Ovary (tissue), 9 donors: ENCODE results near the gene XYLT1. TPM values are rescaled to one million over a fixed set of nuclear protein-coding genes. Genes with fewer than 3 reads are reported as not detected.

Experiments
- DNase-seq, 5 donors: peaks; one replicate each; pipeline ENCODE4 v3.0.0-alpha.2; 2019 to 2020
- H3K27ac ChIP-seq, 2 donors: fragments of 200-600 bp; one replicate each; pipeline versions ENCODE4 v1.5.1 to v1.8.0; 2019 to 2022
- H3K27me3 ChIP-seq: fragments of 200-600 bp; one replicate; pipeline ENCODE4 v1.8.0; 2022
- H3K36me3 ChIP-seq: fragments of 200-600 bp; sonication (generic); one replicate; pipeline ENCODE4 v1.5.1; 2019
- H3K4me1 ChIP-seq: one replicate; pipeline ENCODE4 v1.8.1; 2013; ENCODE audit warnings: mild to moderate bottlenecking, moderate library complexity; ENCODE audit not compliant: insufficient read depth
- H3K4me3 ChIP-seq: fragments of 200-600 bp; sonication (generic); one replicate; pipeline ENCODE4 v1.5.1; 2017
- H3K9me3 ChIP-seq, 2 donors: fragments of 200-600 bp in 1 of 2; sonication (generic) in 1 of 2; one replicate each; pipeline versions ENCODE4 v1.5.1 to v1.8.1; 2013 to 2019; ENCODE audit warnings: mild to moderate bottlenecking in 1 of 2, moderate library complexity in 1 of 2
- CTCF ChIP-seq, 3 donors: fragments of 450-650 bp in 2 of 3; fragments of 200-600 bp in 1 of 3; IDR thresholded peaks; one replicate each; pipeline versions ENCODE4 v1.5.1 to v1.8.0; 2016 to 2022; ENCODE audit warnings: antibody characterized with exemption in 3 of 3, mild to moderate bottlenecking in 1 of 3
- EP300 ChIP-seq: sonication (generic); formaldehyde crosslinking; IDR thresholded peaks from one replicate; pipeline ENCODE4 v1.6.1; 2017; ENCODE audit warnings: antibody characterized with exemption
- POLR2A ChIP-seq: fragments of 450-650 bp; IDR thresholded peaks from one replicate; pipeline ENCODE4 v1.6.1; 2017; ENCODE audit warnings: antibody characterized with exemption, mild to moderate bottlenecking, moderate library complexity
- WGBS, 3 donors: extraction: QIAGEN DNeasy Blood & Tissue Kit in 1 of 3; methylation state at CpG; one replicate each; pipeline versions ENCODE4 v1.1.5 to v1.1.7; 2013 to 2017; 5-methylcytosine and 5-hydroxymethylcytosine counted together
- intact Hi-C, 4 donors: fragments of 100-400 bp; cut with DNase I; formaldehyde crosslinking; loops; one replicate each; pipeline versions ENCODE4 v1.11.0 to v1.15.1; 2022 to 2023
- polyA plus RNA-seq, 2 donors: library from polyadenylated mRNA; stranded (reverse); fragments of 200-250 nt in 1 of 2; fragments of 350-450 nt in 1 of 2; fragmentation: Illumina TruSeq in 1 of 2; extraction: RNeasy Lipid Tissue Mini Kit (QIAGEN cat#74804) in 1 of 2; gene quantifications; one replicate each; pipeline ENCODE4 v1.2.3, GENCODE V29; 2013 to 2014
- total RNA-seq, 7 donors: library from RNA; depleted of rRNA in 2 of 7; stranded (reverse); fragments of >200 nt in 2 of 7; fragmentation: NEBNext Ultra II Directional in 3 of 7; extraction: Animal tissue kit (Norgen Biotek cat#: 25700) in 3 of 7; gene quantifications; one replicate each; pipeline versions ENCODE4 v1.1.0 to v1.2.4, GENCODE V29; 2016 to 2023
- donor health status: DM: no; HTN: no; CAD: no; lungs with moderate emphysema.
- donor health status: DM: no; HTN: no; CAD: no.
- donor health status: Bipolar disorder and iron deficiency.
- donor health status: DM: yes; HTN: yes; CAD: no.
- donor health status: DM: no; HTN: no; CAD: no.
- donor health status: DM: yes; HTN: yes; CAD: no.

Gene XYLT1
- total and polyA plus RNA-seq, 9 donors = 3.2 to 38.0 (median 17.3) TPM

- Histone ChIP-seq H3K9me3 (peaks cover 0 to 5% of the 10 kb centered on the region in 2 donors), H3K36me3 (no peaks in the 10 kb centered on the region), H3K27me3 (no peaks in the 10 kb centered on the region), H3K4me3 (no peak overlapping the region), H3K4me1 (no peaks in the 10 kb centered on the region), H3K27ac (no peak overlapping the region)
- TF ChIP-seq POLR2A = no peak
- TF ChIP-seq CTCF (IDR thresholded peaks at IDR 0.05) = no peak
- no peak for TF ChIP-seq EP300
- DNase-seq = no peak
- intact Hi-C loops = no loop called here
- 48 to 60% (median 51%) methylated on average over 3 of the region's 3 CpGs for WGBS, 3 donors
These were observed 344.6 kb downstream of the XYLT1 start for GRCh38 chr16:17126156-17126555.

- no peaks in the 10 kb centered on the region for H3K4me1 ChIP-seq
- H3K27me3 ChIP-seq = no peaks in the 10 kb centered on the region
- no peak overlapping the region for H3K27ac ChIP-seq
- TF ChIP-seq EP300 (no peak), CTCF (IDR thresholded peaks at IDR 0.05) (no peak), POLR2A (no peak)
- intact Hi-C loops = no loop called here
- DNase-seq = no peak
- H3K36me3 ChIP-seq = no peaks in the 10 kb centered on the region
- peaks cover 0 to 5% of the 10 kb centered on the region in 2 donors for H3K9me3 ChIP-seq
- H3K4me3 ChIP-seq = no peak overlapping the region
These were observed 345.1 kb downstream of the XYLT1 start for GRCh38 chr16:17125671-17126070.

GRCh38 chr16:17117906-17118577 lies 352.7 kb downstream of the XYLT1 start:
- Histone ChIP-seq H3K9me3 (no peaks in the 10 kb centered on the region), H3K27ac (no peak overlapping the region), H3K4me3 (no peak overlapping the region), H3K4me1 (no peaks in the 10 kb centered on the region), H3K27me3 (no peaks in the 10 kb centered on the region), H3K36me3 (no peaks in the 10 kb centered on the region)
- intact Hi-C loops = no loop called here
- DNase-seq = no peak
- 83 to 87% (median 83%) methylated on average over 5 of the region's 5 CpGs for WGBS, 3 donors
- TF ChIP-seq POLR2A (no peak), CTCF (IDR thresholded peaks at IDR 0.05) (no peak), EP300 (no peak)

GRCh38 chr16:17116595-17117322 lies 354.0 kb downstream of the XYLT1 start:
- TF ChIP-seq EP300 (no peak), POLR2A (no peak), CTCF (IDR thresholded peaks at IDR 0.05) (no peak)
- H3K36me3 ChIP-seq = no peaks in the 10 kb centered on the region
- WGBS, 3 donors = 87 to 94% (median 93%) methylated on average over 4 of the region's 4 CpGs

More at GRCh38 chr16:17116595-17117322, 354.0 kb downstream of the XYLT1 start:
- no peaks in the 10 kb centered on the region for H3K27me3 ChIP-seq
- DNase-seq = no peak
- no peak overlapping the region for H3K27ac ChIP-seq
- intact Hi-C loops = no loop called here
- no peaks in the 10 kb centered on the region for H3K9me3 ChIP-seq
- no peaks in the 10 kb centered on the region for H3K4me1 ChIP-seq
- H3K4me3 ChIP-seq = no peak overlapping the region
